ENCODE results near the gene P2RX6.
"Not testable (repeated sequence)": the region's sequence is repeated elsewhere in the genome, so short reads cannot be mapped to it uniquely, and the experiment has no call there.

P2RX6 gene

GRCh38 chr22:21000207-21000986 lies 14.6 kb upstream of the P2RX6 start:
- POLR2A ChIA-PET: interaction anchor here (0.7 to 8.9 kb wide), 7 partner anchors 11 to 104 kb away, joined by 3 to 121 read pairs (median 3); partner anchors contain the start of genes LZTR1 and P2RX6
- CTCF ChIA-PET: interaction anchor here (0.7 to 1.0 kb wide), 2 partner anchors 18 to 115 kb away, joined by 3 to 6 read pairs; no protein-coding TSS in a partner anchor
- no peak for TF ChIP-seq FOXA1 (IDR thresholded peaks at IDR 0.05)
- TF ChIP-seq ARNT (IDR thresholded peaks at IDR 0.05): no peak
- no peak for TF ChIP-seq PKNOX1 (IDR thresholded peaks at IDR 0.05)
- no peak for TF ChIP-seq HDGF (IDR thresholded peaks at IDR 0.05; ENCODE audit: borderline replicate concordance)
- TF ChIP-seq L3MBTL2 (conservative IDR thresholded peaks at IDR 0.05): no peak
- no peak for TF ChIP-seq TARDBP (IDR thresholded peaks at IDR 0.05)
- TF ChIP-seq FOXK2 (IDR thresholded peaks at IDR 0.05): no peak
- TF ChIP-seq BHLHE40 (IDR thresholded peaks at IDR 0.05; ENCODE audit: borderline replicate concordance): no peak
- TF ChIP-seq NFRKB (IDR thresholded peaks at IDR 0.05): no peak
- no peak for TF ChIP-seq SP1 (IDR thresholded peaks at IDR 0.05)
- no peak for TF ChIP-seq ELF4 (IDR thresholded peaks at IDR 0.05)

GRCh38 chr22:21000987-21001600 lies 13.9 kb upstream of the P2RX6 start:
- TF ChIP-seq L3MBTL2 (conservative IDR thresholded peaks at IDR 0.05) (no peak), FOXK2 (IDR thresholded peaks at IDR 0.05) (no peak), HDGF (IDR thresholded peaks at IDR 0.05; ENCODE audit: borderline replicate concordance) (0 out of 2 replicates have a peak, but pooled peaks have one; percentile 21), BHLHE40 (IDR thresholded peaks at IDR 0.05; ENCODE audit: borderline replicate concordance) (no peak), CTBP1 (IDR thresholded peaks at IDR 0.05; ENCODE audit: borderline replicate concordance) (no peak), PKNOX1 (IDR thresholded peaks at IDR 0.05) (no peak), FOXA1 (IDR thresholded peaks at IDR 0.05) (no peak)
- POLR2A ChIA-PET: interaction anchor here (0.7 to 8.9 kb wide), 6 partner anchors 10 to 103 kb away, joined by 3 to 121 read pairs (median 16); partner anchors contain the start of genes LZTR1 and P2RX6
- CTCF ChIA-PET: no interaction called here
- DNase-seq (ENCODE audit: extremely low spot score): no peak

More at GRCh38 chr22:21000207-21000986, 14.6 kb upstream of the P2RX6 start:
- DNase-seq (ENCODE audit: extremely low spot score): no peak

- CTCF ChIA-PET: interaction anchor here (0.8 to 0.9 kb wide), 2 partner anchors 136 to 641 kb away, joined by 3 read pairs; no protein-coding TSS in a partner anchor
- POLR2A ChIA-PET: interaction anchor here (0.6 to 8.9 kb wide), 24 partner anchors 9 to 116 kb away, joined by 3 to 121 read pairs (median 5); partner anchors contain the start of genes LRRC74B, LZTR1 and P2RX6
- peak; percentile 99 for TF ChIP-seq L3MBTL2 (conservative IDR thresholded peaks at IDR 0.05)
- TF ChIP-seq BHLHE40 (IDR thresholded peaks at IDR 0.05; ENCODE audit: borderline replicate concordance): no peak
- peak; percentile 92 for TF ChIP-seq TARDBP (IDR thresholded peaks at IDR 0.05)
- TF ChIP-seq SUZ12 (IDR thresholded peaks at IDR 0.05): no peak
- no peak for TF ChIP-seq ARNT (IDR thresholded peaks at IDR 0.05)
- peak; percentile 33; the same call in 1 of the 2 replicates for TF ChIP-seq ELF4 (IDR thresholded peaks at IDR 0.05)
- TF ChIP-seq FOXK2 (IDR thresholded peaks at IDR 0.05): no peak
- TF ChIP-seq FOXA1 (IDR thresholded peaks at IDR 0.05): no peak
- TF ChIP-seq PKNOX1 (IDR thresholded peaks at IDR 0.05): no peak
These were observed 13.2 kb upstream of the P2RX6 start, which contains the start of gene THAP7 for GRCh38 chr22:21001601-21002325. Gene THAP7, minus strand, starts transcription at chr22:21002118. Its CDS starts 207 bp downstream, at chr22:21001911.

GRCh38 chr22:21003782-21004181 lies 11.2 kb upstream of the P2RX6 start:
- ChIA-PET POLR2A (interaction anchor here (1.0 to 8.9 kb wide), 6 partner anchors 10 to 100 kb away, joined by 4 to 121 read pairs (median 27); partner anchors contain the start of genes LZTR1 and P2RX6), CTCF (interaction anchor here (0.6 to 0.9 kb wide), 2 partner anchors 10 to 119 kb away, joined by 3 to 4 read pairs; no protein-coding TSS in a partner anchor)
- TF ChIP-seq ARNT (IDR thresholded peaks at IDR 0.05) (no peak), L3MBTL2 (conservative IDR thresholded peaks at IDR 0.05) (no peak), LEF1 (IDR thresholded peaks at IDR 0.05; ENCODE audit: borderline replicate concordance) (no peak), HDGF (IDR thresholded peaks at IDR 0.05; ENCODE audit: borderline replicate concordance) (no peak), BHLHE40 (IDR thresholded peaks at IDR 0.05; ENCODE audit: borderline replicate concordance) (no peak), CTBP1 (IDR thresholded peaks at IDR 0.05; ENCODE audit: borderline replicate concordance) (no peak), SUZ12 (IDR thresholded peaks at IDR 0.05) (no peak)
- no peak for DNase-seq (ENCODE audit: extremely low spot score)

More at GRCh38 chr22:21001601-21002325, 13.2 kb upstream of the P2RX6 start, which contains the start of gene THAP7:
- peak; percentile 96 for DNase-seq (ENCODE audit: extremely low spot score)

- POLR2A ChIA-PET; CTCF ChIA-PET; DNase-seq (ENCODE audit: extremely low spot score): not testable (repeated sequence)
These were observed 5.8 kb upstream of the P2RX6 start for GRCh38 chr22:21009208-21009607.
